Activated T-cell treated with anti-CD3 and anti-CD28 coated beads, Interleukin-2, amount 50 U/mL, for 4 hours (primary cell): ENCODE results near the gene STIM2. TPM values are rescaled to one million over a fixed set of nuclear protein-coding genes. Genes with fewer than 3 reads are reported as not detected.

Source experiments
- ATAC-seq, 2 donors: fragments of 200-7000 bp; cut with Tn5 transposase; one replicate each; pipeline ENCODE4 v1.10.0; 2021
- DNase-seq: peaks from one replicate; pipeline ENCODE4 v3.0.0-alpha.2; 2020
- H3K27me3 Mint-ChIP-seq: one replicate; pipeline ENCODE4 v1.8.0; 2021; ENCODE audit warnings: low read depth, mixed read lengths
- H3K36me3 Mint-ChIP-seq: one replicate; pipeline ENCODE4 v1.8.0; 2022; ENCODE audit warnings: mixed read lengths; ENCODE audit not compliant: insufficient read depth
- H3K4me1 Mint-ChIP-seq: one replicate; pipeline ENCODE4 v1.8.0; 2021; ENCODE audit warnings: low read depth, mixed read lengths
- H3K4me3 Mint-ChIP-seq: one replicate; pipeline ENCODE4 v1.8.0; 2021; ENCODE audit warnings: mild to moderate bottlenecking, moderate library complexity, mixed read lengths
- H3K9me3 Mint-ChIP-seq: one replicate; pipeline ENCODE4 v1.8.0; 2021; ENCODE audit warnings: mixed read lengths
- total RNA-seq, 3 donors: library from RNA; stranded (reverse); gene quantifications; one replicate each; pipeline ENCODE4 v1.2.1, GENCODE V29; 2021

Gene STIM2
- total RNA-seq, 3 donors from 2014 or later: 26.9 to 30.7 (median 29.8) TPM

DNA sequence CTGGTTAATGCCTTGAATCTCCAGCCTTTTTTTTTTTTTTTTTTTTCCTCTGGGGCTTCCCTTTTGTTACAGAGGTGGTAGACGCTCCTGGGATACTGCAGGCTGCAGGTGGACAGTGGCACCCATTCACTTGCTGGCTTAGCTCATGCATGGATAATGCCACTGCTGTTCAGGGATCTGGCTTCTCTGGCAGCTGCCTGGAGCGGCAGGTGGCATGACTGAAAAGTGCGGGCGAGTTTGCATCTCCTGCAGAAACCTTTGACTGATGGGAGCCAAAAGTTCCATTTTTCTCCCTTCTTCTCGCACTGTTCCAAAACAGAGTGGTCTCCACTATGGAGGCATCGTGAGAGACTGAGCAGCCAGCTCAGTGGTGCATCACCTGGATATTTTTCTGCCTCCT, 5.9 kb upstream of the STIM2 start:
- DNase-seq (no peak), ATAC-seq (no peak)
- Mint-ChIP-seq H3K27me3 (no peaks in the 10 kb centered on the region), H3K4me1 (peaks cover 26% of the 10 kb centered on the region), H3K36me3 (no peaks in the 10 kb centered on the region), H3K9me3 (no peaks in the 10 kb centered on the region), H3K4me3 (no peak overlapping the region)

DNA sequence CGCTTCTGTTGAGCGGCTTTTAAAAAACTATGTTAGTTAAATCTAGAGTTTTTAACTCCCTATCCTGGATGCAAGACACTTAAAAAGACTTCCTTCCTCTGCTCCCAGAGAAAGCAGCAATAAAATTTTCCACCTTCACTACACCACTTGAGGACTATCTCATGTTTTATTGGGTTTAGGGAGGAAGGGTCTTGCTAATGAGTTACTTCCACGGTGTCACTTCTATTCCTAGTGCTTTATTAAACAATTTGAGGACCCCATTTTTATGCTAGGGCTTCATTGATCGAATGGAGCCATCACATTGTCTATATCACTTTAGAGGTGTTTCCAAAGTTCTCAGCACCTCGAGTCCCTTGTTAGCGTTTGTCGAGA, 3.7 kb upstream of the STIM2 start:
- Mint-ChIP-seq H3K4me3 (peak overlapping the region; percentile 90), H3K9me3 (no peaks in the 10 kb centered on the region), H3K27me3 (no peaks in the 10 kb centered on the region), H3K4me1 (peaks cover 30% of the 10 kb centered on the region), H3K36me3 (no peaks in the 10 kb centered on the region)
- no peak for DNase-seq
- no peak for ATAC-seq

DNA sequence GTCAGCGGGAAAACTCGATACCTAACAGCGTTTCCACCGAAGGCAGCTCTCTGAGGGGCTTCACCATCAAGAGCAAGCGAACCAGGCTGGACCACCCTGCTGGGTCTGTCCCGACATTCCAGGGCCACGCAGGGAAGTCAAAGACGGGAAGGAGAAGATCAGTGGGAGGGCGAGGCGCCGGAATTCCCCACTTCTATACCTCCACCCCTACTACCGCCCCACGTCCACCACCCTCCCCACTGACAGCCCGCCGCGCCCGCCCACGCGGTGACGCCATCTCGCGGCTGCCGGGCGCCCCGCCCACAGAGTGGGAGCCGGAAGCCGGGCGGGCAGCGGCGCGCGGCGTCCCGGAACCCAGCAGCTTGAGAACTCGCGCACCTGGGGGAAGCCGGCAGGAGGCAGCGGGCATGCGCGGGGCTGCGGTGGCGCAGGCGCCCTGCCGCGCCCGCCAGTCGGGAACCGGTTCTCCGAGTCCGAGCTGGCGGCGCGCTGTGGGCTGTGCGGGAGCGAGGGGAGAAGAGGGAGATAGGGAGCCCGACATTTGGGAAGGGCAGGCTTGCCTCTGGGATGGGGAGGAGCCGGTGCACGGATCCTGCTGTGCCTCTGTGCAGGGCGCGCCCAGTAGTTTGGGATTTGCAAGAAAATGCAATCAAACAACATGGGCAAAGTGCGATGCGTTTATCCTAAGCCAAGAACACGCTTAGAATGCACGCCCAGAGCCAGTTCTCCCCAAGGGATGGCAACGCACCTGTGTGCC, 3.2 kb upstream of the STIM2 start:
- Mint-ChIP-seq H3K27me3 (no peaks in the 10 kb centered on the region), H3K4me1 (peaks cover 31% of the 10 kb centered on the region), H3K4me3 (peak overlapping the region; percentile 90), H3K36me3 (no peaks in the 10 kb centered on the region), H3K9me3 (no peaks in the 10 kb centered on the region)
- peak; percentile 94 for DNase-seq
- ATAC-seq: peak; percentile 62 to 64

DNA sequence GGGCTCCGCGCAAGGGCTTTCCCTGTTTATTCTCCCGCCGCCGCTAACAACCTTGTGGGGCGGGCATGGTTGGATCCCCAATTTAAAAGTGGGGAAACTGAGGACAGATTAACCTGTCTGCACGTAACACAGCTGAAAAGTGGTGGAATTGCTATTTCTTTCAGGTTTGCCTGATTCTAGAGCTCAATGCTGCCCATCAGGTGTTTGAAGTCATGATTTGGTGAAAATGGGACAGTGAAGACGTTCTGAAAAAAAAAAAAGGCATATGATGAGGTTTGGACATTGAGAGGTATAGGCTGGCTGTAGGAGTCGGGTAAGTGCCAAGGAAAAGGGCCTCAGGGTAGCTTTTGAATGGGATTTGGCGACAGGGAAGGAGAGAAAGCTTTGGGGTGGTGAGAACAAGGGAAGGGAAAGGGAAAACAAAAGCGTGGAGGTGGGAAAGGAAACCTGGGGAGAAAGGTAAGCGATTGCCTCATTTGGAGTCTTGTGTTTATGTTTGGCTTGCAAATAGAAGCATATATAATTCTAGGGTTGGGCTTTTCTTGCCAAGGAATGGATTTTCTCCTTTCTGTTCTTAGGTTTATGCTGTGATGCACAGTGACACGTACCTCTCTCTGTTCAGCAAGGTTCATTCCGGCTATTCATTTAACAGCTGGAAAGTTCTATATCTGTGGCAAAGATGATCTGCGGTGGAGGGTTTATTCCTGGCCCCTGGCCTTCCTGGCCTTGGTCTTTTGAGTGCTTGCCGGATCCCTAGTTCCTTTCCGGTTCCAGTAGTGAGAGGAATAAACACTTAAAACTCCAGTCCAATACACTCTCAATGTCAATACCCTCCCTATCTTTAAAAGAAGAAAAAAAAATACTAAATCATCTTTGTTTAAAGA, 2.4 kb upstream of the STIM2 start:
- ATAC-seq: no peak
- Mint-ChIP-seq H3K4me1 (peaks cover 37% of the 10 kb centered on the region), H3K9me3 (no peaks in the 10 kb centered on the region), H3K27me3 (no peaks in the 10 kb centered on the region), H3K4me3 (peak overlapping the region; percentile 90), H3K36me3 (no peaks in the 10 kb centered on the region)
- no peak for DNase-seq

DNA sequence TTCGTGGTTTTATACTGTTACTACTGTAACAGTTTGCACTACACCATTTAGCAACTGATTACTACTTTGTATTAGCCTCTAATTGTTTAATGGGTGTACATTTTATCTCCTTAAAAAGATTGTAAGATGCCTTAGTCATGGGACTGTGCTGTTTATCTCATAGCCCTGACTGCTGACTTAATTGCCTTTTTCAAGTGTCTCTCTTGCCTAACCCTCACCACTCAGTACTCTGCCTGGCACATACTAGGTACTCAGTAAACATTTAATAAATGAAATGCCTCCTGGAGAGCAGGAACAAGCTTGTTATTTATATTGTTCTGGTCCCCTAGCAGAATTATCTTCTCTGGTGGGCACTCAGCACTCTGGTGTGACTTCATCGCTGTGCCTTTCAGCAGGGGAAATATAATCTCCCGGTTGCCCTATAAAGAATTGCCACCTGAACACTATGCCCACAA, 1.7 kb upstream of the STIM2 start:
- Mint-ChIP-seq H3K9me3 (no peaks in the 10 kb centered on the region), H3K36me3 (no peaks in the 10 kb centered on the region), H3K4me1 (peaks cover 44% of the 10 kb centered on the region), H3K4me3 (peak overlapping the region; percentile 90), H3K27me3 (no peaks in the 10 kb centered on the region)
- no peak for ATAC-seq
- no peak for DNase-seq

DNA sequence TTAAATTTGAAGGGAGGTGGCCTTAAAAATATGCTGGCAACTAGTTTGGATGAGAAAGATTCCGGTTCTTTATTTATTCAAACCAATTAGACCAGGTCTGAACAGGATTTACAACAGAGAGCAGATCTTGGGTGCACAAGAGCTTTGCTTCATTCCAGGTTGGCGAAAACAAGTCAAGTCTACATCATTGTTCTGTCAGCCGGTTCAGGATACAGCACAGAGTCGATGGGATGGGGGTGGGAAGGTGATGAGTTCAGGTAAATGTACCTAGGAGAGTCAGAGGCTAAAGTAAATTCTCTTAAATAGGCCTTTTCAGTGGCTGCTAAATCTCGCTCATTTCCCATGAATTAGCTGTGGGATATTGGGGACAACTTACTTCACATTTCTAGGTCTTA, 882 bp upstream of the STIM2 start:
- ATAC-seq (no peak), DNase-seq (no peak)
- peaks cover 50% of the 10 kb centered on the region for H3K4me1 Mint-ChIP-seq
- H3K36me3 Mint-ChIP-seq: no peaks in the 10 kb centered on the region
- H3K4me3 Mint-ChIP-seq: peak overlapping the region; percentile 90
- H3K9me3 Mint-ChIP-seq: no peaks in the 10 kb centered on the region
- H3K27me3 Mint-ChIP-seq: no peaks in the 10 kb centered on the region

DNA sequence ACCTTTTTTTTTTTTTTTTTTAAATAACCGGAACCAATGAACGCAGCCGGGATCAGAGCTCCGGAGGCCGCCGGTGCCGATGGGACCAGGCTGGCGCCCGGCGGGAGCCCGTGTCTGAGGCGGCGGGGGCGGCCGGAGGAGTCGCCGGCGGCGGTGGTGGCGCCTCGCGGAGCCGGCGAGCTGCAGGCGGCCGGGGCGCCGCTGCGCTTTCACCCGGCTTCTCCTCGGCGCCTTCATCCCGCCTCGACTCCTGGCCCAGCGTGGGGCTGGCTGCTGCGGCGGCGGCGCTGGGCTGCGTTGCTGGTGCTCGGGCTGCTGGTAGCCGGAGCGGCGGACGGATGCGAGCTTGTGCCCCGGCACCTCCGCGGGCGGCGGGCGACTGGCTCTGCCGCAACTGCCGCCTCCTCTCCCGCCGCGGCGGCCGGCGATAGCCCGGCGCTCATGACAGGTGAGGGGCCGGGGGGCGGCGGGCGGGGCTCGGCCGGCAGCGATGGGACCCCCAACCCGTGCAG, 337 bp downstream of the STIM2 start:
- Mint-ChIP-seq H3K4me1 (peaks cover 60% of the 10 kb centered on the region), H3K36me3 (no peaks in the 10 kb centered on the region), H3K9me3 (no peaks in the 10 kb centered on the region), H3K4me3 (peak overlapping the region; percentile 99), H3K27me3 (no peaks in the 10 kb centered on the region)
- DNase-seq (peak; percentile 40), ATAC-seq (peak; percentile 13 to 19)

DNA sequence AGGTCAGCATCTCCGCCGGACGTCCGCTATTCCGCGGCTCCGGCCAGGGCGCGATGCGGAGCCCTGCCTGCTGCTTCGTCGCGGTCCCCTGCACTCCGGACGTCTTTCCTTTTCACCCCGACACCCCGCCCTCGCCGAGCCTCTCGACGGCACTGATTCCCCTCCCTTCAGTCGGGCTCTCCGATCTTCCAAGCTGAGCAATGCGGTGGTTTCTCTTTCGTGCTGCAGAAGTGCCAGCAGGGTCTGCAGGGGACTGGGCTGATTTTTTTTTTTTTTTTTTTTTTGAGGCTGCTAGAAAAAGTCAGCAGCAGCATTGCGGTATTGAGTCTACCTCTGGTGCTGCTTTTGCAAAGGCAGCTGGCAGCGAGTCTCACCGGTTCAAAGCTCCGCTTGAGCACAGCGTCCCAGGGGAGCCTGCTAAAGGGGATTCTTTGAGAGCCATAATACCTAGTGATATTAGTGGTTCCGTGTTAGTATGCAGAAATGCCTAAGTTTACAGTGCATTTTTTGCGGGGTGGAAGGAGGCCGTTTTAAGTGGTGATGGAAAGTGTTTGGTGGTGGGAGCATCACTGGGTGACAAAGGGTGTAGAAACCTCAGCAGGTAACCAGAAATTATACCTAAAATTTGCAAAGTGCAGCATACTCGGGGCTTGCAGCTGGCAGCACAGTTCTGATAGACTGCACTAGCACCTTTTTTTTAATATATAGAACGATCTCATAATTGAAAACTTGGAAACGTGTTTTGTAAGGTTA, 969 bp downstream of the STIM2 start:
- no peaks in the 10 kb centered on the region for H3K27me3 Mint-ChIP-seq
- H3K4me3 Mint-ChIP-seq: peak overlapping the region; percentile 99
- H3K36me3 Mint-ChIP-seq: no peaks in the 10 kb centered on the region
- H3K4me1 Mint-ChIP-seq: peaks cover 65% of the 10 kb centered on the region
- H3K9me3 Mint-ChIP-seq: no peaks in the 10 kb centered on the region
- DNase-seq (peak; percentile 70), ATAC-seq (peak; percentile 41)

GRCh38 chr4:26862381-26862915, 1.8 kb downstream of the STIM2 start:
- peaks cover 65% of the 10 kb centered on the region for H3K4me1 Mint-ChIP-seq
- H3K4me3 Mint-ChIP-seq: peak overlapping the region; percentile 99
- DNase-seq (no peak), ATAC-seq (no peak)
- H3K36me3 Mint-ChIP-seq: no peaks in the 10 kb centered on the region
- H3K27me3 Mint-ChIP-seq: no peaks in the 10 kb centered on the region
- H3K9me3 Mint-ChIP-seq: no peaks in the 10 kb centered on the region

- Mint-ChIP-seq H3K36me3 (no peaks in the 10 kb centered on the region), H3K9me3 (no peaks in the 10 kb centered on the region), H3K27me3 (no peaks in the 10 kb centered on the region), H3K4me3 (peak overlapping the region; percentile 53), H3K4me1 (peaks cover 69% of the 10 kb centered on the region)
- no peak for DNase-seq
- no peak for ATAC-seq
Measured at GRCh38 chr4:26863512-26863911, 2.9 kb downstream of the STIM2 start.

DNA sequence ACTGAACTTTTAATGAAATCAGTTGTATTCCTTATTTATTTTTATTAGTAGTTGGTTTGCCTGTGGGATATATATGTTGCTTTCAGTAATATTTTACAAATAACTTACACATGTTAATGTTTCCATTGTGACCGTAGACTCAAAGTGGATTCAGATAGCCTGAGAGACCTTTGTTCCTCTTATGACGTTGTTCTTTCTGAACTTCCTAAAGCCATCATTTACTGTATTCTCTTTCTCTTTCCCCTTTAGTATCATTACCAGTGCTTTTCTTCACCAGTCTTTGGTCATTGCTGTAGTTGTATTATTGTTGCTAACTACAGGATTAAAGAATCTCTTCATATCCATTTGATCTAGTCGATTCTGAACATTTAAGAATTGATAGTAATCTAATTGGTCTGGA, 4.3 kb downstream of the STIM2 start:
- H3K4me1 Mint-ChIP-seq: peaks cover 68% of the 10 kb centered on the region
- H3K36me3 Mint-ChIP-seq: peaks cover 3% of the 10 kb centered on the region
- ATAC-seq (no peak), DNase-seq (no peak)
- no peaks in the 10 kb centered on the region for H3K27me3 Mint-ChIP-seq
- no peaks in the 10 kb centered on the region for H3K9me3 Mint-ChIP-seq
- H3K4me3 Mint-ChIP-seq: peak overlapping the region; percentile 12

GRCh38 chr4:26866203-26866602, 5.6 kb downstream of the STIM2 start:
- no peaks in the 10 kb centered on the region for H3K9me3 Mint-ChIP-seq
- peak overlapping the region; percentile 4 for H3K4me3 Mint-ChIP-seq
- H3K4me1 Mint-ChIP-seq: peaks cover 76% of the 10 kb centered on the region
- H3K27me3 Mint-ChIP-seq: no peaks in the 10 kb centered on the region
- DNase-seq: no peak
- H3K36me3 Mint-ChIP-seq: peaks cover 8% of the 10 kb centered on the region
- ATAC-seq: no peak

GRCh38 chr4:26866781-26867180, 6.1 kb downstream of the STIM2 start:
- DNase-seq (no peak), ATAC-seq (no peak)
- Mint-ChIP-seq H3K9me3 (no peaks in the 10 kb centered on the region), H3K36me3 (peaks cover 8% of the 10 kb centered on the region), H3K4me3 (peak overlapping the region; percentile 40), H3K4me1 (peaks cover 81% of the 10 kb centered on the region), H3K27me3 (no peaks in the 10 kb centered on the region)
